K562 (cell line): ENCODE results near the gene B4GALNT2. TPM values are rescaled to one million over a fixed set of nuclear protein-coding genes. Genes with fewer than 3 reads are reported as not detected.

Experiments
- AFF4 ChIP-seq: sonication (generic); formaldehyde crosslinking; IDR thresholded peaks from 2 replicates; pipeline ENCODE4 v1.8.0; 2023; ENCODE audit warnings: mild to moderate bottlenecking, missing genetic modification reagents
- ARID4B ChIP-seq: sonication (generic); formaldehyde crosslinking; IDR thresholded peaks from 2 replicates; pipeline ENCODE4 v1.8.0; 2022; ENCODE audit warnings: mild to moderate bottlenecking, missing genetic modification reagents
- ATF7 ChIP-seq: fragments of 450-650 bp; IDR thresholded peaks from 2 replicates; pipeline ENCODE4 v1.7.1; 2014; ENCODE audit warnings: mild to moderate bottlenecking, moderate library complexity
- CHD2 ChIP-seq: IDR thresholded peaks from 2 replicates; pipeline ENCODE4 v1.6.1; 2011; ENCODE audit warnings: low read depth, low read length
- CHD4 ChIP-seq: fragments of 200-600 bp; sonication (generic); IDR thresholded peaks from 3 replicates; pipeline ENCODE4 v1.6.1; 2012; ENCODE audit warnings: low read depth, mild to moderate bottlenecking, mixed read lengths, low read length, inconsistent platforms; ENCODE audit not compliant: insufficient read depth, insufficient replicate concordance, poor library complexity, severe bottlenecking
- HMGN3 ChIP-seq: IDR thresholded peaks from 2 replicates; pipeline ENCODE4 v1.6.1; 2011; ENCODE audit warnings: borderline replicate concordance, low read depth, mild to moderate bottlenecking, mixed read lengths, low read length; ENCODE audit not compliant: insufficient read length; ENCODE audit errors: extremely low read depth
- HOXB6 ChIP-seq: fragments of 250-450 bp; sonication (Bioruptor Pico); IDR thresholded peaks from 2 replicates; pipeline ENCODE4 v1.5.1; 2022; ENCODE audit warnings: mild to moderate bottlenecking, borderline replicate concordance
- IFI16 ChIP-seq: fragments of 250-450 bp; sonication (Bioruptor Pico); IDR thresholded peaks from 2 replicates; pipeline ENCODE4 v2.1.2; 2022; ENCODE audit warnings: mild to moderate bottlenecking, inconsistent platforms
- MEF2D ChIP-seq: conservative IDR thresholded peaks from 2 replicates; pipeline ENCODE4 v1.6.1; 2016; ENCODE audit warnings: low read depth, missing genetic modification characterization, missing compliant biosample characterization
- PPARD ChIP-seq: fragments of 250-450 bp; sonication (Bioruptor Pico); IDR thresholded peaks from 2 replicates; pipeline ENCODE4 v1.8.0; 2022; ENCODE audit warnings: inconsistent platforms, mild to moderate bottlenecking, moderate library complexity
- RBM22 ChIP-seq: fragments of 200-400 bp; formaldehyde crosslinking; IDR thresholded peaks from 2 replicates; pipeline ENCODE4 v1.6.1; 2018; ENCODE audit warnings: low read length, low read depth; ENCODE audit not compliant: poor library complexity, severe bottlenecking
- RHOXF2B ChIP-seq: fragments of 250-450 bp; sonication (Bioruptor Pico); conservative IDR thresholded peaks from 2 replicates; pipeline ENCODE4 v1.5.1; 2021
- SMARCE1 ChIP-seq: fragments of 450-650 bp; IDR thresholded peaks from 2 replicates; pipeline ENCODE4 v1.7.1; 2016; ENCODE audit warnings: mild to moderate bottlenecking
- TFE3 ChIP-seq: fragments of 450-650 bp; formaldehyde crosslinking; IDR thresholded peaks from 2 replicates; pipeline ENCODE4 v1.4.0; 2020; ENCODE audit warnings: mild to moderate bottlenecking, mixed read lengths
- ZNF274 ChIP-seq: IDR thresholded peaks from 2 replicates; pipeline ENCODE4 v1.6.1; 2011; ENCODE audit warnings: low read depth, mild to moderate bottlenecking, low read length, moderate library complexity, borderline replicate concordance
- ZNF589 ChIP-seq: fragments of 200-800 bp; sonication (Bioruptor generic); IDR thresholded peaks from 2 replicates; pipeline ENCODE4 v1.6.1; 2016; ENCODE audit warnings: low read depth, missing genetic modification characterization, missing compliant biosample characterization
- polyA plus RNA-seq, 8 experiments: library from polyadenylated mRNA; depleted of rRNA in 4 of 8; stranded (reverse) in 5 of 8; unstranded in 3 of 8; fragments of >200 nt; fragmentation: Nextera tagmentation in 2 of 8; fragmentation: Illumina TruSeq in 1 of 8; extraction: Ambion mirVana in 2 of 8; extraction: Trizol in 1 of 8; gene quantifications; 2 replicates each; pipeline versions ENCODE4 v1.2.1 to v1.2.3, GENCODE V29; 2011 to 2014; ENCODE audit warnings: inconsistent platforms in 1 of 8, missing spikeins in 1 of 8
- total RNA-seq, 7 experiments: library from RNA; depleted of rRNA in 6 of 7; stranded (reverse); fragments of >200 nt in 6 of 7; fragmentation: Illumina TruSeq in 2 of 7; extraction: Trizol in 2 of 7; gene quantifications; 2 replicates each; pipeline versions ENCODE4 v1.2.1 to v1.2.3, GENCODE V29; 2011 to 2021; ENCODE audit warnings: low replicate concordance in 1 of 7

The B4GALNT2 gene
- total and polyA plus RNA-seq, 9 of the 15 experiments (the other 6 are each of a cell fraction or from before 2014, with no cell fraction given): not detected

- TF ChIP-seq ARID4B (CRISPR knock-in tag): no peak
- no peak for TF ChIP-seq RBM22
- TF ChIP-seq SMARCE1: peak; percentile 84; the same call in 1 of the 2 replicates
- TF ChIP-seq RHOXF2B: no peak
- TF ChIP-seq CHD2: no peak
- no peak for TF ChIP-seq ZNF274
- no peak for TF ChIP-seq IFI16 (CRISPR knock-in tag)
- TF ChIP-seq AFF4: no peak
- TF ChIP-seq CHD4: no peak
- TF ChIP-seq PPARD (CRISPR knock-in tag): no peak
- no peak for TF ChIP-seq HOXB6
- no peak for TF ChIP-seq ZNF589 (CRISPR knock-in tag)
- no peak for TF ChIP-seq MEF2D (tag)
- no peak for TF ChIP-seq HMGN3
- no peak for TF ChIP-seq TFE3
- TF ChIP-seq ATF7: peak; percentile 61
These were observed 26.0 kb upstream of the B4GALNT2 start (continued) for GRCh38 chr17:49106321-49107210.
